IMR-90 (cell line): ENCODE measurements around the gene IER5L. TPM values are rescaled to one million over a fixed set of nuclear protein-coding genes. Genes with fewer than 3 reads are reported as not detected.

Source experiments
- ATAC-seq: fragments of 200-7000 bp; cut with Tn5 transposase; 2 replicates; pipeline ENCODE4 v1.9.1; 2020; ENCODE audit warnings: low read depth, mild to moderate bottlenecking, moderate library complexity
- BruUV-seq: library from RNA; stranded (reverse); fragments of 400-500 nt; replicated peaks from 2 replicates; lab custom pipeline; 2021; lab: Mats Ljungman, UMichigan
- CTCF ChIA-PET: fragments of 300-600 bp; formaldehyde crosslinking; extraction: SDS; loops from one replicate; lab custom pipeline; 2021; ENCODE audit warnings: antibody characterized with exemption; lab: Yijun Ruan, JAX
- POLR2A ChIA-PET: fragments of 300-600 bp; sonication (Branson Sonifier 250); formaldehyde crosslinking; loops from one replicate; lab custom pipeline; 2022; ENCODE audit warnings: antibody characterized with exemption; ENCODE audit not compliant: unreplicated experiment; lab: Charles Lee
- DNase-seq: peaks from one replicate; pipeline ENCODE4 v3.0.0; 2013
- H2AFZ ChIP-seq: replicated peaks from 2 replicates; pipeline ENCODE3; 2013; ENCODE audit warnings: low read length, mild to moderate bottlenecking; ENCODE audit not compliant: poor library complexity
- H2AK5ac ChIP-seq: 2 replicates; pipeline ENCODE4 v1.6.1; 2013; ENCODE audit warnings: low read depth, low read length, inconsistent platforms
- H2AK9ac ChIP-seq: replicated peaks from 2 replicates; pipeline ENCODE3; 2013; ENCODE audit warnings: mild to moderate bottlenecking, low read depth, low read length, moderate library complexity; ENCODE audit not compliant: poor library complexity
- H2BK120ac ChIP-seq: 2 replicates; pipeline ENCODE4 v1.6.1; 2013; ENCODE audit warnings: low read depth, low read length, inconsistent platforms
- H2BK15ac ChIP-seq: 3 replicates; pipeline ENCODE4 v1.6.1; 2013; ENCODE audit warnings: low read depth, low read length, inconsistent platforms
- H2BK20ac ChIP-seq: 2 replicates; pipeline ENCODE4 v1.6.1; 2013; ENCODE audit warnings: low read depth, mild to moderate bottlenecking, inconsistent platforms, low read length, moderate library complexity
- H2BK5ac ChIP-seq: 2 replicates; pipeline ENCODE4 v1.6.1; 2013; ENCODE audit warnings: mild to moderate bottlenecking, low read depth, low read length, inconsistent platforms; ENCODE audit not compliant: poor library complexity, severe bottlenecking
- H3K14ac ChIP-seq: replicated peaks from 2 replicates; pipeline ENCODE4 v1.6.1; 2013; ENCODE audit warnings: low read depth, low read length, inconsistent platforms
- H3K18ac ChIP-seq: 2 replicates; pipeline ENCODE4 v1.6.1; 2013; ENCODE audit warnings: low read depth, low read length, control low read depth
- H3K23ac ChIP-seq: 2 replicates; pipeline ENCODE4 v1.6.1; 2013; ENCODE audit warnings: low read depth, low read length, inconsistent platforms
- H3K27ac ChIP-seq: 2 replicates; pipeline ENCODE4 v1.5.1; 2013; ENCODE audit warnings: mild to moderate bottlenecking, control low read depth, low read length; ENCODE audit not compliant: insufficient read depth
- H3K27me3 ChIP-seq: 2 replicates; pipeline ENCODE4 v1.6.1; 2013; ENCODE audit warnings: low read length; ENCODE audit not compliant: control insufficient read depth, insufficient read depth
- H3K36me3 ChIP-seq: 2 replicates; pipeline ENCODE4 v1.6.1; 2013; ENCODE audit warnings: low read length, mixed read lengths; ENCODE audit not compliant: control insufficient read depth, insufficient read depth
- H3K4ac ChIP-seq: 2 replicates; pipeline ENCODE4 v1.6.1; 2013; ENCODE audit warnings: low read depth, low read length, inconsistent platforms
- H3K4me1 ChIP-seq: 2 replicates; pipeline ENCODE4 v1.6.1; 2013; ENCODE audit warnings: low read length, mixed read lengths; ENCODE audit not compliant: control insufficient read depth, insufficient read depth
- H3K4me2 ChIP-seq: 2 replicates; pipeline ENCODE4 v1.6.1; 2013; ENCODE audit warnings: low read depth, mild to moderate bottlenecking, control low read depth, low read length, moderate library complexity
- H3K4me3 ChIP-seq: 2 replicates; pipeline ENCODE4 v1.5.1; 2013; ENCODE audit warnings: low read depth, mild to moderate bottlenecking, control low read depth, low read length, moderate library complexity; ENCODE audit not compliant: insufficient read depth
- H3K56ac ChIP-seq: 2 replicates; pipeline ENCODE4 v1.6.1; 2013; ENCODE audit warnings: low read length, inconsistent platforms; ENCODE audit not compliant: insufficient read depth; ENCODE audit errors: extremely low read depth
- H3K79me1 ChIP-seq, 2 experiments: 2 replicates each; pipeline ENCODE4 v1.6.1; 2013; ENCODE audit warnings: low read length in 2 of 2, inconsistent platforms in 1 of 2, low read depth in 1 of 2
- H3K9ac ChIP-seq: 2 replicates; pipeline ENCODE4 v1.6.1; 2013; ENCODE audit warnings: low read depth, low read length, control low read depth
- H3K9me1 ChIP-seq: 2 replicates; pipeline ENCODE4 v1.6.1; 2013; ENCODE audit warnings: low read length, inconsistent platforms; ENCODE audit not compliant: insufficient read depth
- H3K9me3 ChIP-seq: 2 replicates; pipeline ENCODE4 v1.6.1; 2013; ENCODE audit warnings: low read length; ENCODE audit not compliant: control insufficient read depth, insufficient read depth
- H4K20me1 ChIP-seq: 2 replicates; pipeline ENCODE4 v1.6.1; 2013; ENCODE audit warnings: low read length, inconsistent platforms; ENCODE audit not compliant: insufficient read depth
- H4K5ac ChIP-seq: 2 replicates; pipeline ENCODE4 v1.6.1; 2013; ENCODE audit warnings: mild to moderate bottlenecking, low read depth, low read length, control low read depth
- H4K8ac ChIP-seq, 2 experiments: 2 replicates each; pipeline ENCODE4 v1.6.1; 2013; ENCODE audit warnings: low read depth in 2 of 2, low read length in 2 of 2, control low read depth in 1 of 2, inconsistent platforms in 1 of 2
- H4K91ac ChIP-seq: 2 replicates; pipeline ENCODE4 v1.6.1; 2013; ENCODE audit warnings: low read depth, low read length, inconsistent platforms; ENCODE audit not compliant: insufficient read depth
- MAZ ChIP-seq: IDR thresholded peaks from 2 replicates; pipeline ENCODE4 v1.6.1; 2012; ENCODE audit warnings: low read depth, mild to moderate bottlenecking, low read length, improper control_type of control experiment, moderate library complexity, borderline replicate concordance
- RAD21 ChIP-seq: IDR thresholded peaks from 2 replicates; pipeline ENCODE4 v1.6.1; 2012; ENCODE audit warnings: low read length, improper control_type of control experiment
- SMC3 ChIP-seq: fragments of 150-350 bp; IDR thresholded peaks from 2 replicates; pipeline ENCODE4 v1.6.1; 2016; ENCODE audit warnings: low read depth, mild to moderate bottlenecking, antibody characterized with exemption, low read length, moderate library complexity
- USF2 ChIP-seq: fragments of 150-350 bp; IDR thresholded peaks from 2 replicates; pipeline ENCODE4 v1.6.1; 2017; ENCODE audit warnings: mild to moderate bottlenecking, antibody characterized with exemption, low read length, low read depth
- WGBS, 2 experiments: methylation state at CpG; one replicate each; pipeline versions ENCODE4 v1.1.5 to v1.1.7; 2013; ENCODE audit warnings: missing lambda C conversion rate in 2 of 2; ENCODE audit not compliant: insufficient read length in 1 of 2; ENCODE audit errors: extremely low coverage in 2 of 2; 5-methylcytosine and 5-hydroxymethylcytosine counted together
- dilution Hi-C: fragments of 300-500 bp; cut with HindIII; formaldehyde crosslinking; loops from one replicate; pipeline ENCODE4 v1.14.3; 2018; ENCODE audit warnings: low sequenced_read_pairs; ENCODE audit not compliant: unreplicated experiment
- in situ Hi-C: fragments of 300-500 bp; cut with MboI; formaldehyde crosslinking; loops from 3 replicates; pipeline ENCODE4 v1.14.3; 2019; ENCODE audit warnings: low sequenced_read_pairs, inconsistent platforms, mixed read lengths
- intact Hi-C: fragments of 100-400 bp; cut with micrococcal nuclease; formaldehyde crosslinking; loops from 2 replicates; pipeline ENCODE4 v1.10.0; 2022
- polyA plus RNA-seq, 3 experiments: library from polyadenylated mRNA; depleted of rRNA; stranded (reverse); fragments of >200 nt; gene quantifications; 2 replicates each; pipeline ENCODE4 v1.2.3, GENCODE V29; 2012; ENCODE audit warnings: low replicate concordance in 1 of 3
- total RNA-seq: library from RNA; depleted of rRNA; stranded (reverse); fragments of >200 nt; gene quantifications from 2 replicates; pipeline ENCODE4 v1.2.3, GENCODE V29; 2012

The IER5L gene
- total and polyA plus RNA-seq, 2 of the 4 experiments (the other 2 are of a cell fraction) = 12.5 to 13.4 TPM

- TF ChIP-seq RAD21 = peak; percentile 93
- peak; percentile 80 for TF ChIP-seq MAZ
These were observed 3.8 kb downstream of the IER5L start (continued) for GRCh38 chr9:129174102-129174723.

- ATAC-seq (no peak; the same call in 1 of the 2 replicates), DNase-seq (no peak)
- Histone ChIP-seq H2BK15ac (peak overlapping the region; percentile 73; the same call in 2 of the 3 replicates), H3K36me3 (peaks cover 4% of the 10 kb centered on the region; the same call in 1 of the 2 replicates), H3K23ac (peak overlapping the region; percentile 86), H3K27me3 (no peaks in the 10 kb centered on the region), H4K20me1 (peaks cover 16% of the 10 kb centered on the region), H3K4me3 (peak overlapping the region; percentile 8; the same call in 1 of the 2 replicates), H3K79me1 (peaks cover 6 to 20% of the 10 kb centered on the region in 2 experiments), H3K56ac (0 out of 2 replicates have a peak overlapping the region, but pooled peaks have one; percentile 26), H3K9me3 (no peaks in the 10 kb centered on the region), H2AK9ac (peak overlapping the region; percentile 82), H4K91ac (peak overlapping the region; percentile 93), H3K14ac (peak overlapping the region; percentile 59), H2BK120ac (peak overlapping the region; percentile 93), H4K5ac (peak overlapping the region; percentile 57), H3K27ac (peak overlapping the region; percentile 55), H3K9me1 (peaks cover 7% of the 10 kb centered on the region), H4K8ac (peak overlapping the region; percentile 79 to 90), H3K18ac (peak overlapping the region; percentile 26), H3K4me2 (peak overlapping the region; percentile 55), H2BK5ac (peak overlapping the region; percentile 63), H3K4ac (peak overlapping the region; percentile 96), H3K9ac (peak overlapping the region; percentile 53), H2BK20ac (peak overlapping the region; percentile 72), H2AK5ac (peak overlapping the region; percentile 99), H2AFZ (peak overlapping the region; percentile 88), H3K4me1 (peaks cover 21% of the 10 kb centered on the region)
- TF ChIP-seq SMC3 (no peak), USF2 (peak; percentile 48; the same call in 1 of the 2 replicates)
- in situ Hi-C loops (no loop called here), dilution Hi-C loops (no loop called here), intact Hi-C loops (loop anchor here (1.0 to 5.0 kb wide), 6 partner anchors 30 to 438 kb away; no protein-coding TSS in a partner anchor)
- 3% methylated on average over 14 of the region's 29 CpGs; no CpG with 5 or more reads in 1 of the 2 experiments for WGBS, 2 experiments
- CTCF ChIA-PET = interaction anchor here (0.6 to 4.1 kb wide), 13 partner anchors 12 to 447 kb away, joined by 3 to 21 read pairs (median 3); partner anchors contain the start of gene C9orf50
- POLR2A ChIA-PET = interaction anchor here (1.1 to 2.1 kb wide), 5 partner anchors 31 to 397 kb away, joined by 3 to 17 read pairs (median 12); no protein-coding TSS in a partner anchor
- BruUV-seq = no TSS peak
These were observed 4.6 kb downstream of the IER5L start for GRCh38 chr9:129173296-129174101.
